Left colon (tissue), 2 donors: Measurements from ENCODE around the gene DNAH17. TPM values are rescaled to one million over a fixed set of nuclear protein-coding genes. Genes with fewer than 3 reads are reported as not detected.
A peak's percentile ranks its signal among the peaks of the same experiment; 100 is the strongest.

Experiments used
- ATAC-seq: fragments of 200-7000 bp; cut with Tn5 transposase; one replicate; pipeline ENCODE4 v1.9.1; 2020; ENCODE audit warnings: mild to moderate bottlenecking, moderate library complexity
- DNase-seq, 2 donors: peaks; one replicate each; pipeline ENCODE4 v3.0.0-alpha.2; 2020
- intact Hi-C, 2 donors: fragments of 100-400 bp; cut with DNase I in 1 of 2; cut with micrococcal nuclease in 1 of 2; formaldehyde crosslinking; loops; one replicate each; pipeline versions ENCODE4 v1.11.2 to v1.14.0; 2022; cut with DNase I, micrococcal nuclease
- total RNA-seq, 2 donors: library from RNA; stranded (reverse); fragmentation: NEBNext Ultra II Directional; extraction: Animal tissue kit (Norgen Biotek cat#: 25700); gene quantifications; one replicate each; pipeline ENCODE4 v1.2.1, GENCODE V29; 2021
- donor health status: DM: no; HTN: no; CAD: no.
- donor health status: DM: yes; HTN: yes; CAD: no.

The DNAH17 gene
- total RNA-seq, 2 donors from 2014 or later, result not detected

DNA sequence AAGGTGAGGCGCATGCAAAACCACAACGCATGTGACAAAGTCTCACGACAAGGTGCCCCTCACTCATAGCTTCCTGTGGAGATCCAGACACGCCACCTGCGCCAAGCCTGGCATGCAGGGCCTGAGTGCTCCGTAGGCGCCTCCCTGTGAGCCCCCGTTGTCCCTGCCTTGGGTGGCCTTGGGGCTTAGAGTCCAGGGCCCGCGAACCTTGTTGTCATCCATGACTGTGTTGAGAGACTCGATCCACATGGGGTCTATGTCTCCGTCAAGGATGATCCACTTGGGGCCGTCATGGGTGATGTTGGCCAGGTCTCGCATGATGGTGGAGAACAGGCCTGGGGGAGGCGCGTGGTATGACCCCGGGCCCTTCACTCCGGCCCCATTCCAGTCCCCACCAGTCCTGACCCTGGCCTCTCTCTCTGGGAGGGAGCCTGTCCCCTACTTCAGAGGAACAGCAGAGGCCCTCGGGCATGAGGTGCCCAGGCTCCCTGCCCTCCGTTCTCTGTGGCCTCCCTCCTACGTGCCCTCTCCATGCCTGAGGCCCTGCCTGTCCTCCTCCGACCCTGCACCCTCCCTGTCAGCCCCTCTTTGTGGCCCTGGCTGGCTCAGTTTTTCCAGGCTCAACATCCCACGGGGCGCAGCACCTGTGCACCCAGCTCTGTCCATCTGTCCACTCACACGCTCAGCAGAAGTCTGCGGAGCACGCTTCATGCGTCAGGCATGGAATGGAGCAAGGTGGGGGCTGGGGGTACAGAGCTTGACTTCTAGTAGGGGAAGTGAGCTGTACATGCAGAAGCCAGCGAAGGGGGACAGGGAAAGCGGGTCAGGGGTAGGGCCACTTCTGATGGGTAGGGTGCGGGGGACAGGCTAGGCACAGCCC is 85.7 kb downstream of the DNAH17 start:
- DNase-seq (no peak), ATAC-seq (no peak)
- intact Hi-C loops, result no loop called here

DNA sequence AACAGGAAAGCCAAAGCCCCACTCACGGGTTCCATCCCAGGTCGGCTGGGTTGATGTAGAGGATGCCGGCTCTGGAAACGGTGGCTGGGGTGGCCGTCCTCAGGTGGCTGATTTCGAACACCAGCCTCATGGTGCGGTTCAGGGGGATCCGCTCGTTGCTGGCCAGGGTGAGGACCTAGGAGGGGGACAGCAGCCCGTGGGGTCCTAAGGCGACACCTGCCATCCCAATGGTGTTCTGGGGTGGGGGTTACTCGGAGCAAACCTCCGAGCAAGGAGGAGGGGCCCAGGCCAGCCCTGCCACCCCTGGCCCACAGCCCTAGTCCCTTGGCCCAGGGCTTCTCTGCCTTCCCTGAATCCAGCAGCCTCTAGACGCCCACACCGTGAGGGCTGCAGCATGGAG is 86.5 kb downstream of the DNAH17 start:
- ATAC-seq (no peak), DNase-seq (no peak)
- intact Hi-C loops, result no loop called here

DNA sequence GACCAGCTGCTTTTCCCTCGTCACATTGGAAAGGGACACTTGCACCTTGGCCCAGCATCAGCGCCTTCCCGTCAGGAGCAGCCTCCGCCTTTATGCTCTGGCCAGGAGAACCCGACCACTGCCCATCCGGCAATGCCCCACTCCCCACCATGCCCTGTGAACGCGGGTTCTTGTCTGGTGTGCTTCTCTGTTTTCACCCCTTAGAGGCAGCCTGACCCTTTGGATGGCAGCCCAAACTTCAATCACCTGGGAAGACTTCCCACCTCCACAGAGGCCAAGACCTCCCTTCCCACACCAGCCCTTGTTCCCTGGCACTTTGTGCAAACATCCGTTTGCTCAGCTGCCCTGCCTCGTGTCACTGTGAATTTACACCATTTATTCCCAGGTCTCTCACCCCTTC is 87.0 kb downstream of the DNAH17 start:
- no peak for DNase-seq
- intact Hi-C loops, result no loop called here

DNA sequence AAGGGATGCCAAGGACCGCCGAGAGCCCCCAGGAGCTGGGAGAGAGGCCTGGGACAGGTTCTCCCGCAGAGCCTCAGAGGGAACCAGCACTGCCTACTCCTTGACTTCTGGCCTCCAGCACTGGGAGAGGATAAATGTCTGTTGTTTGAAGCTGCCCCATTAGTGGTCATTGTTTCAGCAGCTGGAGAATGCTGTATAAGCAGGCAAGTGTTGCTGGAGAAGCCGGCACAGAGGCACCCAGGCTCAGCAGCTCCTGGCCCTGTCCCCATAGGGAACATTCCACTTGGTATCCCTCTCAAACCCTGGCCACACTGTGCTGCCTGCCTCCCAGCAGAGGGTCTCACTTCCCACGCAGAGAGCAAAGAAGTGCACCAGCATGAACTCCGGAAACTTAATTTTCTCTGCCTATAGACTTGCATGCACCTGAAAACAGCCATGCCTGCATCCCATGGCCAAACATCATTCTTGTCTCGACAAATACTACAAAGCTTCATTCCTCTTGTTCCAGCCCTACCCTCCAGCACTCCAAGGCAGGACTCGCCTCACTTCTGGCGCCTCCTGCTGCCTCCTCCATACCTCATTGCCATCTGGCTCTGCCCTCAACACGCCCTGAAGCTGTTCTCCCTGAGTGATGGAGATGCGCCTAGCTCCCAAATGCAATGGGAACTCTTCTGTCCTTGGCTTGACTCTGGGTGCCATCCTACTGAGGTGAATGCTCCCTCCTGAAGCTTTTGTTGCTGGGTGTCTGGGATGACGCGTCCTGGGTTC is 88.1 kb downstream of the DNAH17 start:
- ATAC-seq, result no peak
- intact Hi-C loops, result no loop called here
- no peak for DNase-seq

More for the DNA sequence above, 87.0 kb downstream of the DNAH17 start:
- no peak for ATAC-seq

DNA sequence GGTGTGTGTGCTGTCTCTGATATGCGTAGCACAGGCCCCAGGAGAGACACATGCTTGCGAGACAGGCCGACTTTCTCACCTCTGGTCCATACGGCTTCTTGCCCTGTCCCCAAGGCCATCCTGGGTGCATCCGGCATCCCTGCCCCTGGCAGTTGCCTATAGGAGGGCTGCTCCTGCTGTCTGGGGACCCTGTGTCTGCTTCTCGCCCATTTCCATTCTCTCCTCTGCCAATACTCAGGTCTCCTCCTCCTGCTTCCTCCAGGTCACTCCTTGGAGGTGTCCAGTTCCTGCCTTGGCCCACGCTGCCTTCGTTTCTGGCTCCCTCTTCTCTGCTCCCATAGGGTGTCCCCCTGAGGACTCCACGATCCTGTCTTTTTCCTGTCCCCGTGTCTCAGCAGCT is 89.0 kb downstream of the DNAH17 start:
- DNase-seq (no peak), ATAC-seq (no peak)
- intact Hi-C loops, result no loop called here

DNA sequence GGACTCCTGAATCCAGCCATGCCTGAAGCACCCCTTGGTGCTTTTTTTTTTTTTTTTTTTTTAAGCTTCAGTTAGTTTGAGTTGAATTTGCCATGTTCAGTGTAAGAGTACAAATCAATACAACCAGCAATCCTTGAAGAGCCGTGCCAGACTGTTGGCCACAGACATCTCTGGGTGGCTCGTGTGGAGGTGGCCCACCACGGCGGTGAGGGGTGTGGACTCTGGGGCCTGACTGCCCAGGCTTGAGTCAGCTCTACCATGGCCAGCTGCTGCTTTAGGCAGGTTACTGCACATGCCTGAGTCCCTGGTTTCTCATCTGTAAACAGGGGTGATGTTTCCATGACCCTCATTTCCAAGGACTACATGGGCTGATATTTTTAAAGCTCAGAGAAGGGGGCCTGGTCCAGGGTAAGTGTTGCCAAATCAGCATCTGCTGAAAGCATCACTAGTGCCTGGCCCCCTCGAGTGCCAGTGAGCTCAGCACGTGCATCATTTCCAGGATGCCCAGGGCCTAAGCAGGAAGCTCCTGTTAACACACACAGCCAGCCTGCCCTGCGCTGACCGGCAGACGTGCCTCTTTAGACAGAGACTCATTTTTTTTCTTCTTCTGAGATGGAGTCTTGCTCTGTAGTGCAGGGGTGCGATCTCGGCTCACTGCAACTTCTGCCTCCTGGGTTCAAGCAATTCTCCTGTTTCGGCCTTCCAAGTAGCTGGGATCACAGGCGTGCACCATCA is 90.1 kb downstream of the DNAH17 start:
- ATAC-seq, result no peak
- intact Hi-C loops, result no loop called here
- DNase-seq, result no peak

DNA sequence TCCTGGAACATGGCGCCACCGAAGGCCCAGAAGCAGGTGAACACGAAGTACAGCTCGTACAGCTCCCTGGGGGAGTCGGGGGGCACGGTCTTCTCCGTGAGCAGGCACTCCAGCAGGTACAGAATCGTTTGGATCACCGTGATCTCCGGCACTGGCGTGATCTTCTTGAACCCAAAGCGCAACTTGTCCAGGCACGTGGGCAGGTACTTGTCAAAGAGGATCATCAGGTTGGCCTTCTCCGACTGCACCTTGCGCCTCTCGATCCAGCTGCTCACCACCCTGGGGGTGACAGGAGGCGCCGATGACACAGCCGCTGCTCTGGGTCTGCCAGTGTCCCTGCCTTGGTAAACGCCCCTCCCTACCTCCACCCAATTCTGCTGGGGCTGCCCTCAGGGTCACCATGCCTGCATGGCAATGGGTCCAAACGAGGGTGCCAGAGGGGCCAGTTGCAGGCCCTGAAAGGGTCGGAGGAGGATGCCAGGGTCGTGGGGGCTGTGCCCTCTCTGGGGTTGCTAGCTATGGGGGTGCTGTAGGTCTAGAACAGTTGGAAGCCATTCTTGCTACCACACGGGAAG is 90.9 kb downstream of the DNAH17 start:
- ATAC-seq (no peak), DNase-seq (no peak)
- intact Hi-C loops, result no loop called here

DNA sequence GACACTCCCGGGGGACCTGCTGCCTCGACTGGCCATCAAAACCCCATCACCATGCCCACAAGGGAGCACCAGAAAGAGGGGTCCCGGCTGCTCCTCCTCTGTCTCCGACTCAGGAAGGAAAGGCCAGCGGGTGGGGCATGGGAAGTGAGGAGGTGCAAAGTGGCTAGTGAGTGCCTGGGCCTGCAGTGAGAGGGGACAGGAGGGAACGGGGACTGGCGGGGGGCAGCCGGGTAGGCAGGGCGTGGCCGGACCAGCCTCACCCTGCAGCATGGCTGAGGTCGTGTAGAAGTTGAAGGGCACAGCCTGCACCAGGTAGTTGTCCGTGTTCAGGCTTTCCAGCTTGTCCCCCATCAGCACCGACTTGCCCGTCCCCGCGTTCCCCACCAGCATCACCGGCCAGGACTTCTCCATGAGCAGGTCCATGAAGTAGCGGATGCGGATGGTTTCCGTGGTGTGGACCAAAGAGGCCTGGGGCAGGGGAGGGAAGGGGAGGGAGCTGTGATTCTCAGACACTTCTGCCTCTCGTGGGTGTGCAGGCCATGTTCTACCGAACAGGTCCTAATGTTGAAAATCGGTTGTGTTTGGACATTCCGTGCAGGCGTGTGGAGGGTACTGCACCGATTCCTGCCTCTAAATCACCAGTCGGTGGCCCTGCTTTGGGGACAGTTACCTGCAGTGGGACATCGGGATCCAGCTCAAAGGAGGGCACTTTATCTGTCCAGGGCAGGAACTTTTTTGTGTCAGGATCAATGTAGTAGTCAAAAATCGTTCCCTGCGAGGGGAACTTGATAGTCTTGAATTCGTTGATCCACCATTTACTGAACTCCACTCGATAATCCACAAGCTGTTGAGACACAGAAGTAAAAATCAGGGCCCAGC is 91.7 kb downstream of the DNAH17 start:
- no peak for DNase-seq
- intact Hi-C loops, result no loop called here
- ATAC-seq, result peak; percentile 10

DNA sequence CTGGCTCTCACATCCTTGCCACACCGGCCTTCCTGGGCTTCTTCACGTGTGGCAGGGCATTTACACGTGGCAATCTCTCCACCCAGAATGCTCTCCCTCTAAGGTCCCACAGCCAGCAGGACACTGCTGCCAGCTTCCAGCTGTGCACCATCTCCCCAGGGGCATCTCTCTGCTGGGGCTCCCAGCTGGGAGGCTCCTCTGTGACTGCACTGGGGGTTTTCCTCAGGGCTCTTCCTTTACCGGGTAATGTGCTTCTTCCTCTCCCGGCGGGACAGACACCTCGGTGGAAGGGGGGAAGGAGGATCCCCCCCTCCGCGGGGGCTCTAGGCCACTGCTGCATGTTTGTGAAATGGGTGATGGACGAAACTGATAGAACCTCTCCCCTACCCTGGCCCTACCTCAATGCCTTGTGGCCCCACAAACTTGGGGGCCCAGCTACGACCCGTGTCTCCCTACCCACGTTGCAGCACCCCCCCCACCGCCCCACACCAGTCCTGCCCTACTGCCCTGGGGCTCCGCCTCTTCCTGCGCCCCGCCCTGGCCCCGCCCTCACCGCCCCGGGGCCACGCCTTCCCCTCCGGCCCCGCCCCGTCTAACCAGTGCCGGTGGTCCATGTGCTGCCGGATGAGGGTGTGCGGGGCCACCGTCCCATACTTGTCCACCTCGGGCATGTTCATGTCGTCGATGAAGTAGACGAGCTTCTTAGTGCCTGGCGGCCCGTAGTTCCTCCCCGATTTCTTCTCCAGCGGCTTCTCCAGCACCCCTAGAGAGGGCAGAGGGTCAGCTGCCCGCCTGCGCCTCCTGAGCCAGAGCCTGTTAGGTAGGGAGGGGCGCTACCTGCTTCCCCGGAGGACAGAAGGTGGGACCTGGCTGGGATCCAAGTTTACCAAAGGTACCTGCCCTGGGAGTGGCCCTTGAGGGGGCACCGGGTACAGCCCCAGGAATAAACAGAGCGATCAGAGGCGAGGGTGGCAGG is 92.6 kb downstream of the DNAH17 start:
- DNase-seq, result peak; percentile 39 to 54
- intact Hi-C loops, result no loop called here
- peak; percentile 94 for ATAC-seq

DNA sequence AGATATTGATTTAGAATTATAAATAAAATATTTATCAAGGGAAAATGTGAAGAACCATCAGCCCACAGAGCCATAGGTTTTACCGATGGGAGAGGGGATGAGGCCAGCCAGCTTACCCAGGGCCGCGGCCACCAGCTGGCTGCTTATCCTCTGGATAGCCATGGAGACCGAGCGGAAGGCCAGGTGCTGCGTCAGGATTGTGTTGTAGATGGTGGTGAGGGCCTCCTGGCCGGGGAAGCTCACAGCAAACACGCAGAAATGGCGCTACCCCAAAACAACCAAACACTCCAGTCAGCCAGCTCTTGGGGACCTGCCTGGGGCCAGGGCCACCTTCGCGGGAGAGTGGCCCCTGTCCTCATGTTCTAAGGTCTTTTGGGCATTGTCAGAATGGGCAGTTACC is 97.8 kb downstream of the DNAH17 start:
- no peak for ATAC-seq
- intact Hi-C loops, result no loop called here
- no peak for DNase-seq

DNA sequence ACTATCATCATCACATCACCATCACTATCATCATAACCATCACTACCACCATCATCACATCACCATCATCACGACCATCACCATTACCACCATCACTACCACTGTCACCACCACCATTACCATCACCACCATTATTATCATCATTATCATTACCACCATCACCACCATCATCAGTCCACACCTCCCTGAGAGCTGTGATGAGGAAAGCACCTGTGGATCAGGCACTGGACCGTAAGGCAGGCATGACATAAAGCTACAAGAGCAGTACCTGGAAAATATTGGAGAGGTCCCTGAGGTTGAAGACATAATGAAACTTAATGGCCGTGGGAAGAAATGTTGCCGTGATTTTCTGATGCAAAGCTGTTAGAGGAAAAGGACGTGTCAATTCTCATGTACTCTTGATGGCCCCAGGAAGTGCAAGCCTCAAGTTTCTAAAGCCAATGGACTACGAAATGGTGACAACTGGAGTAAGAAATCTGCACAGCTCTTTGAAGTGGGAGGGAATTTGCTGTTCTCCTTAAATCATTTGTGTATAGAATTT is 98.4 kb downstream of the DNAH17 start:
- DNase-seq (no peak), ATAC-seq (no peak)
- intact Hi-C loops, result no loop called here

DNA sequence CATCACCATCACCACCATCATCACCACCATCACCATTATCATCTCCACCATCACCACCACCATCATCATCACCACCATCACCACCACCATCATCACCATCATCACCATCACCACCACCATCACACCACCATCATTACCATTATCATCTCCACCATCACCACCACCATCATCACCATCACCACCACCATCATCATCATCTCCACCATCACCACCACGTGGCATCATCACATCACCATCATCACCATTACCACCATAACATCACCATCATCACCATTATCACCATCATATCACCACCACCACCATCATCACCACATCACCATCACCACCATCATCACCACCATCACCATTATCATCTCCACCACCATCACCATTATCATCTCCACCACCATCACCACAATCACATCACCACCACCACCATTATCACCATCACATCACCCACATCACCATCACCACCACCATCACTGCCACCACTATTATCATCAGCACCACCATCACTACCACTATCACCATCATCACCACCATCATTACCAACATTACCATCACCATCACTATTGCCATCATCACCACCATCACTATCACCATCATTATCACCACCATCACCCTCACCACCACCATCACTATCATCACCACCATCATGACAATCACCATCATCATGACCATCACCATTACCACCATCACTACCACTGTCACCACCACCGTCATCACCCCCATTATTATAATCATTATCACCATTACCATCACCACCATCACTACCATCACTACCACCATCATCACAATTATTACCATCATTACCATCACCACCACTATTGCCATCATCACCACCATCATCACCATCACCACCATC is 99.1 kb downstream of the DNAH17 start:
- no peak for DNase-seq
- ATAC-seq, result no peak
- intact Hi-C loops, result no loop called here

DNA sequence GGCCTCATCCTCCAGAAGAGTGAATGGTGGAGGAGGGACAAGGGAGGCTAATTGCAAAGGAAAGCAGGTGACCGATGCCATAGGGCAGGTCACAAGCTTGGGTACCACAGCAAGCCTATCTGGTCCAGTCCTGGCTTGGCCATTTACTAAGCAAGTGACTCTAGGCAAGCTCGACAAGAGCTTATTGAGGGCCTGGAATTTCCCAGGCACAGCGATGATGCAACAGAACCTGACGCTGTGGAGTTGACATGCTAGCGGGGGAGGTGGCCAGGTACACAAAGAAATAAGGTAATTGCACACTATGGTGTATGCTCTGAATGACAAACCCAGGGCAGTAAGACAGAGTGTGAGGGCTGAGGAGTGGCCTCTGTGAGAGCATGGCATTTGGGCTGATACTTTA is 100.2 kb downstream of the DNAH17 start:
- intact Hi-C loops, result no loop called here
- DNase-seq (no peak), ATAC-seq (no peak)

DNA sequence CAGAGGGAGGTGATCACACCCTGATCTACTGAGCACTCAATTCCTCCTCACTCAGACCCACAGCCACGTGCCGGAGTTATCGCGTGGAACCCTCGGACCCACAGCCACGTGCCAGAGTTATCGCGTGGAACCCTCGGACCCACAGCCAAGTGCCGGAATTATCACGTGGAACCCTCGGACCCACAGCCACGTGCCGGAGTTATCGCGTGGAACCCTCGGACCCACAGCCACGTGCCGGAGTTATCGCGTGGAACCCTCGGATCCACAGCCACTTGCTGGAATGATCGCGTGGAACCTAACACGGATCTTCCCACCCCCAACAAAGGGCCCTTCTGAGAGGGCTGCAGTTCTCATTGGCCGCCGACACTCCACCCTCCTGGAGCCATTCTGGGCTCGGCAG is 101.0 kb downstream of the DNAH17 start:
- no peak for ATAC-seq
- DNase-seq, result no peak
- intact Hi-C loops, result no loop called here

DNA sequence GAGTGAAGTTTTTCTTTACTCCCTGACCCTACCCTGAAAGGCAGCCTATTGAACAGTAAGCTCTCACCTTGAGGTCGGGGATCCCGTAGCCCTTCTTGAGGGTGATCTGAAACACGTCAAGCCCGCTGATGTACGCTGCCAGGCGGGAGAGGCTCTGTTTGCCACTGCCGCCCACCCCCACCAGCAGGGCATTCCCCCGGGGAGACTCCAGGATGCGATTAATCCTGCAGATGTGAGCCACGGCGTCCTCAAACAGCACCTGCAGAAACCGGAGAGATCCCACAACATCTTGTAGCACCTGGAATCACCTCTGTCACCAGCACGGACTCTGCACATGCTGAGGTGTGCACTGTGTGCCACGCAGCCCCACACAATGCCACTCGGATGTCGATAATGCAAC is 102.0 kb downstream of the DNAH17 start:
- ATAC-seq, result no peak
- DNase-seq, result no peak
- intact Hi-C loops, result no loop called here

DNA sequence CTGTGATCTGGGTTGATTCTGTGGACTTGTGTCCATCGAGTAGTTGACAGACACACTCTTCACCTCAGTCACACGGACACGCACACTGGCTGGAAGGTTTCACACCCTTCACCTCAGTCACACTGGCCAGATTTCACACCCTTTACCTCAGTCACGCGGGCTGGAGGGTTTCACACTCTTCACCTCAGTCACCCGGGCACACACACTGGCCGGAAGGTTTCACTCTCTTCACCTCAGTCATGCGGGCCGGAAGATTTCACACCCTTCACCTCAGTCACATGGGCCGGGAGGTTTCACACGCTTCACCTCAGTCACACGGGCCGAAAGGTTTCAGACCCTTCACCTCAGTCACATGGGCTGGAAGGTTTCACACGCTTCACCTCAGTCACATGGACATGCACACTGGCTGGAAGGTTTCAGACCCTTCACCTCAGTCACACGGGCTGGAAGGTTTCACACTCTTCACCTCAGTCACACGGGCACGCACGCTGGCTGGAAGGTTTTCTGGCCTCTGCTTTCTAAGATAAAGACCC is 102.5 kb downstream of the DNAH17 start:
- DNase-seq (no peak), ATAC-seq (no peak)
- intact Hi-C loops, result no loop called here
